Natural killer cell (primary cell): ENCODE results near the gene TDP1. TPM values are rescaled to one million over a fixed set of nuclear protein-coding genes. Genes with fewer than 3 reads are reported as not detected.

Experiments used
- ATAC-seq, 3 donors: fragments of 150-1000 bp in 2 of 3; fragments of 200-7000 bp in 1 of 3; cut with Tn5 transposase; 1 replicate in 1 of 3; 2 replicates in 2 of 3; pipeline ENCODE4 v1.10.0; 2021; ENCODE audit warnings: mild to moderate bottlenecking in 2 of 3, moderate library complexity in 2 of 3
- DNase-seq, 2 donors: peaks; one replicate each; pipeline versions ENCODE4 v3.0.0 to v3.0.0-alpha.2; 2013 to 2021; ENCODE audit warnings: mixed read lengths in 1 of 2
- H3K27ac ChIP-seq: one replicate; pipeline ENCODE4 v1.5.1; 2013; ENCODE audit warnings: mild to moderate bottlenecking, low read length
- H3K27me3 ChIP-seq: one replicate; pipeline ENCODE4 v1.6.1; 2013; ENCODE audit warnings: low read length; ENCODE audit not compliant: control insufficient read depth, insufficient read depth
- H3K36me3 ChIP-seq: one replicate; pipeline ENCODE4 v1.6.1; 2013; ENCODE audit warnings: low read length; ENCODE audit not compliant: control insufficient read depth, insufficient read depth
- H3K4me1 ChIP-seq: one replicate; pipeline ENCODE4 v1.6.1; 2013; ENCODE audit warnings: low read length; ENCODE audit not compliant: control insufficient read depth, insufficient read depth
- H3K4me3 ChIP-seq: one replicate; pipeline ENCODE4 v1.5.1; 2013; ENCODE audit warnings: low read length
- H3K9me3 ChIP-seq: one replicate; pipeline ENCODE4 v1.6.1; 2013; ENCODE audit warnings: low read length; ENCODE audit not compliant: control insufficient read depth, insufficient read depth
- H3K27ac Mint-ChIP-seq, 2 donors: one replicate each; pipeline ENCODE4 v1.8.0; 2022; ENCODE audit warnings: mild to moderate bottlenecking in 2 of 2, mixed read lengths in 2 of 2, moderate library complexity in 1 of 2
- H3K27me3 Mint-ChIP-seq, 2 donors: one replicate each; pipeline ENCODE4 v1.8.0; 2022; ENCODE audit warnings: low read depth in 2 of 2, mixed read lengths in 2 of 2
- H3K36me3 Mint-ChIP-seq: one replicate; pipeline ENCODE4 v1.8.0; 2022; ENCODE audit warnings: mixed read lengths
- H3K4me1 Mint-ChIP-seq, 2 donors: one replicate each; pipeline ENCODE4 v1.8.0; 2022; ENCODE audit warnings: mixed read lengths in 2 of 2
- H3K4me3 Mint-ChIP-seq: one replicate; pipeline ENCODE4 v1.8.0; 2022; ENCODE audit warnings: mild to moderate bottlenecking, moderate library complexity, mixed read lengths
- H3K9me3 Mint-ChIP-seq, 2 donors: one replicate each; pipeline ENCODE4 v1.8.0; 2022; ENCODE audit warnings: mixed read lengths in 2 of 2
- WGBS: methylation state at CpG from one replicate; pipeline ENCODE4 v1.1.7; 2013; ENCODE audit warnings: missing lambda C conversion rate; ENCODE audit not compliant: insufficient coverage; 5-methylcytosine and 5-hydroxymethylcytosine counted together
- intact Hi-C: fragments of 100-400 bp; cut with micrococcal nuclease; formaldehyde crosslinking; loops from one replicate; pipeline ENCODE4 v1.14.2; 2022
- total RNA-seq, 4 donors: library from RNA; stranded (reverse); fragments of 120-200 nt in 1 of 4; gene quantifications; one replicate each; pipeline versions ENCODE4 v1.2.3 to v1.2.4, GENCODE V29; 2013 to 2022
- TF ChIP-seq, protein P1 (sequence below): fragments of 200-600 bp; IDR thresholded peaks from one replicate; pipeline ENCODE4 v1.8.0; 2022; ENCODE audit warnings: antibody characterized with exemption

Gene TDP1
- total RNA-seq, 3 donors from 2014 or later (not counting 1 experiment from before 2014, with no cell fraction given), result 41.8 to 59.6 (median 54.3) TPM

GRCh38 chr14:89908712-89909450 is 46.8 kb upstream of the TDP1 start:
- 92% methylated on average over 9 of the region's 9 CpGs for WGBS
- no peak for ATAC-seq

DNA sequence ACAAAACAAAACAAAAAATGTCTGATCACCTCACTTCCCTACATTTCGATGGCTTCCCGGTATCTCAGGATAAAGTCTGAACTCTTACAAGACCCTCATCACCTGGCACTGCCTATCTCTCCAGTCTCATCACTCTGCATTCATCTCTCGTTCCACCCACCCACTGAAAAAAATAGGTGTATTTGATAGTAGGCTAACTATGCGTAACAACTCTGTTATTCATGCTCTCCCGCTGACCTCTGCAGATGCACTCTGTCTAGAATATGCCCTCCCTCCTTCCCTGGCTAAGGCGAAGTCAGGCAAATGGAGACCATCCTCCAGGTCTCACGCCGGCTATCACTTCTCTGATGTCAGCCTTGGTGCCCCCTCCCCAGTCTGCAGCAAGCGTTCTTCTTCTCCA is 46.1 kb upstream of the TDP1 start:
- H3K27ac ChIP-seq, result no peak overlapping the region
- no peaks in the 10 kb centered on the region for H3K9me3 Mint-ChIP-seq
- H3K27ac Mint-ChIP-seq, result no peak overlapping the region
- no peaks in the 10 kb centered on the region for H3K36me3 Mint-ChIP-seq
- no peaks in the 10 kb centered on the region for H3K4me1 Mint-ChIP-seq
- H3K9me3 ChIP-seq, result no peaks in the 10 kb centered on the region
- H3K4me3 Mint-ChIP-seq, result no peak overlapping the region
- intact Hi-C loops, result no loop called here
- WGBS, result 91% methylated on average over 9 of the region's 9 CpGs
- no peaks in the 10 kb centered on the region for H3K4me1 ChIP-seq
- H3K4me3 ChIP-seq, result no peak overlapping the region
- H3K27me3 ChIP-seq, result no peaks in the 10 kb centered on the region
- peaks cover 11 to 17% of the 10 kb centered on the region in 2 donors for H3K27me3 Mint-ChIP-seq
- DNase-seq (no peak), ATAC-seq (no peak)
- H3K36me3 ChIP-seq, result no peaks in the 10 kb centered on the region
- TF ChIP-seq, protein P1, sequence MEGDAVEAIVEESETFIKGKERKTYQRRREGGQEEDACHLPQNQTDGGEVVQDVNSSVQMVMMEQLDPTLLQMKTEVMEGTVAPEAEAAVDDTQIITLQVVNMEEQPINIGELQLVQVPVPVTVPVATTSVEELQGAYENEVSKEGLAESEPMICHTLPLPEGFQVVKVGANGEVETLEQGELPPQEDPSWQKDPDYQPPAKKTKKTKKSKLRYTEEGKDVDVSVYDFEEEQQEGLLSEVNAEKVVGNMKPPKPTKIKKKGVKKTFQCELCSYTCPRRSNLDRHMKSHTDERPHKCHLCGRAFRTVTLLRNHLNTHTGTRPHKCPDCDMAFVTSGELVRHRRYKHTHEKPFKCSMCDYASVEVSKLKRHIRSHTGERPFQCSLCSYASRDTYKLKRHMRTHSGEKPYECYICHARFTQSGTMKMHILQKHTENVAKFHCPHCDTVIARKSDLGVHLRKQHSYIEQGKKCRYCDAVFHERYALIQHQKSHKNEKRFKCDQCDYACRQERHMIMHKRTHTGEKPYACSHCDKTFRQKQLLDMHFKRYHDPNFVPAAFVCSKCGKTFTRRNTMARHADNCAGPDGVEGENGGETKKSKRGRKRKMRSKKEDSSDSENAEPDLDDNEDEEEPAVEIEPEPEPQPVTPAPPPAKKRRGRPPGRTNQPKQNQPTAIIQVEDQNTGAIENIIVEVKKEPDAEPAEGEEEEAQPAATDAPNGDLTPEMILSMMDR, result no peak

More at GRCh38 chr14:89908712-89909450, 46.8 kb upstream of the TDP1 start:
- Histone ChIP-seq H3K9me3 (no peaks in the 10 kb centered on the region), H3K27ac (no peak overlapping the region), H3K36me3 (no peaks in the 10 kb centered on the region), H3K27me3 (no peaks in the 10 kb centered on the region), H3K4me3 (no peak overlapping the region), H3K4me1 (no peaks in the 10 kb centered on the region)
- Mint-ChIP-seq H3K27me3 (peaks cover 11 to 17% of the 10 kb centered on the region in 2 donors), H3K4me1 (no peaks in the 10 kb centered on the region), H3K4me3 (no peak overlapping the region), H3K36me3 (no peaks in the 10 kb centered on the region), H3K9me3 (no peaks in the 10 kb centered on the region), H3K27ac (no peak overlapping the region)
- TF ChIP-seq, protein P1, result no peak
- intact Hi-C loops, result no loop called here
- no peak for DNase-seq

- TF ChIP-seq, protein P1, result no peak
Observed at GRCh38 chr14:89910691-89911009, 45.1 kb upstream of the TDP1 start.

More at GRCh38 chr14:89910691-89911009, 45.1 kb upstream of the TDP1 start:
- no peak overlapping the region for H3K27ac ChIP-seq
- no peak for DNase-seq
- no peaks in the 10 kb centered on the region for H3K9me3 ChIP-seq
- Mint-ChIP-seq H3K36me3 (no peaks in the 10 kb centered on the region), H3K27me3 (peaks cover 11 to 17% of the 10 kb centered on the region in 2 donors), H3K27ac (no peak overlapping the region), H3K4me1 (no peaks in the 10 kb centered on the region), H3K4me3 (no peak overlapping the region), H3K9me3 (no peaks in the 10 kb centered on the region)
- no peaks in the 10 kb centered on the region for H3K27me3 ChIP-seq
- no peak overlapping the region for H3K4me3 ChIP-seq
- 100% methylated on average over 3 of the region's 5 CpGs for WGBS
- ATAC-seq, result no peak
- no peaks in the 10 kb centered on the region for H3K36me3 ChIP-seq
- intact Hi-C loops, result loop anchor here (5.0 kb wide), 1 partner anchor 1243 kb away; no protein-coding TSS in a partner anchor
- H3K4me1 ChIP-seq, result no peaks in the 10 kb centered on the region
